ENCODE data around the gene ALOX12B.
"Not testable (repeated sequence)": the region's sequence is repeated elsewhere in the genome, so short reads cannot be mapped to it uniquely, and the experiment has no call there.

ALOX12B gene

GRCh38 chr17:8118769-8119580, 31.5 kb upstream of the ALOX12B start:
- DNase-seq: peak; percentile 71 to 89 (median 76)

GRCh38 chr17:8117980-8118768, 30.7 kb upstream of the ALOX12B start, which contains the start of gene ALOXE3:
Gene ALOXE3 (minus strand): TSS chr17:8118514. CDS start chr17:8117990, 524 bp downstream.
- peak in 2 of 3 experiments; percentile 29 to 56 for DNase-seq

- DNase-seq: peak in 2 of 3 experiments; percentile 4 to 48
Measured at GRCh38 chr17:8117367-8117979, 30.0 kb upstream of the ALOX12B start.

- no peak for DNase-seq
Measured at GRCh38 chr17:8116776-8117175, 29.3 kb upstream of the ALOX12B start.

- DNase-seq: no peak
Measured at GRCh38 chr17:8110907-8111306, 23.4 kb upstream of the ALOX12B start.

- no peak for DNase-seq
Measured at GRCh38 chr17:8110456-8110804, 22.9 kb upstream of the ALOX12B start.

GRCh38 chr17:8109661-8110455, 22.3 kb upstream of the ALOX12B start:
- DNase-seq: peak; percentile 50 to 59 (median 58)

GRCh38 chr17:8108972-8109660, 21.6 kb upstream of the ALOX12B start:
- no peak for DNase-seq

GRCh38 chr17:8106980-8107379, 19.5 kb upstream of the ALOX12B start:
- DNase-seq: not testable (repeated sequence)

- no peak for DNase-seq
Measured at GRCh38 chr17:8105957-8106398, 18.5 kb upstream of the ALOX12B start.

GRCh38 chr17:8104911-8105310, 17.4 kb upstream of the ALOX12B start:
- no peak for DNase-seq

- DNase-seq: no peak
Measured at GRCh38 chr17:8103549-8103948, 16.0 kb upstream of the ALOX12B start.

- no peak for DNase-seq
Measured at GRCh38 chr17:8101721-8102120, 14.2 kb upstream of the ALOX12B start.

GRCh38 chr17:8100763-8101162, 13.2 kb upstream of the ALOX12B start:
- DNase-seq: no peak

- no peak for DNase-seq
Measured at GRCh38 chr17:8100111-8100510, 12.6 kb upstream of the ALOX12B start.

- no peak for DNase-seq
Measured at GRCh38 chr17:8096541-8096940, 9.0 kb upstream of the ALOX12B start.

GRCh38 chr17:8095361-8095760, 7.8 kb upstream of the ALOX12B start:
- DNase-seq: no peak

- no peak for DNase-seq
Measured at GRCh38 chr17:8091033-8091687, 3.6 kb upstream of the ALOX12B start.

- no peak for DNase-seq
Measured at GRCh38 chr17:8089728-8090127, 2.2 kb upstream of the ALOX12B start.

- DNase-seq: no peak
Measured at GRCh38 chr17:8087952-8088230, 375 bp upstream of the ALOX12B start.

GRCh38 chr17:8084250-8084649, 3.3 kb downstream of the ALOX12B start:
- DNase-seq: no peak

- DNase-seq: no peak
Measured at GRCh38 chr17:8082292-8082691, 5.2 kb downstream of the ALOX12B start.
